HG02678 (cell line): ENCODE data around the gene RNF115.
A peak's percentile ranks its signal among the peaks of the same experiment; 100 is the strongest.
"Not testable (repeated sequence)": the region's sequence is repeated elsewhere in the genome, so short reads cannot be mapped to it uniquely, and the experiment has no call there.

Source experiments
- ATAC-seq: cut with Tn5 transposase; IDR thresholded peaks from one replicate; pipeline ENCODE4 v1.9.1; 2021; ENCODE audit warnings: mild to moderate bottlenecking, moderate library complexity; ENCODE audit not compliant: unreplicated experiment

RNF115 gene

DNA sequence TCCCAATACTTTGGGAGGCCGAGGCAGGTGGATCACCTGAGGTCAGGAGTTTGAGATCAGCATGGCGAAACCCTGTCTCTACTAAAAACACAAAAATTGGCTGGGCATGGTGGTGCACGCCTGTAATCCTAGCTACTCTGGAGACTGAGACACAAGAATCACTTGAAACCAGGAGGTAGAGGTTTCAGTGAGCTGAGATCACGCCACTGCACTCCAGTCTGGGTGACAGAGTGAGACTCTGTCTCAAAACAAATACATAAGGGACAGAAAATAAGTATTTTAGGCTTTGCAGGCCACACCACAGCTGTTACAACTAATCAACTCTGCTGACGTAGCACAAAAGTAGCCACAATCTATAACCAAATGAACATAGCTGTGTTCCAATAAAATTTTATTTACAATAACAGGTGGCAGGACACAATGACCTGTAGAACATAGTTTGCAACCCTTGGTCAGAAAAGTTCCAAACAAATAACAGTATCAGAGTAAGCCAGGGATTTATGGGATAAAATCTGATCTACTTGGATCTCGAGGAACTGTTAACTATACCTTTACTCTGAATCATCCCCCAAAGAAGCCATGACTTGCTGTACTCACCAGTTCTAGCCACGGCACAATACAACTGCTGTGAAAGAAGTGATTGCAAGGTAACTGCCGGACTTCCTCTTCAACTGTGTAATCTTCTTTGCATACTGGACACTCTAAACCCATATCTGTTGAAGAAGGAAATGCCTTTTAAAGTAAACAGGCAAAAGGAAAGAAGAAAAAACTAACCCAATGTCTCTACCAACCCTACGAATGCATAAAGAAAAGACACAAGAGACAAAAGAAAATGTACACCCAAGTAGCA lies 76.3 kb downstream of the RNF115 start:
- no peak for ATAC-seq

DNA sequence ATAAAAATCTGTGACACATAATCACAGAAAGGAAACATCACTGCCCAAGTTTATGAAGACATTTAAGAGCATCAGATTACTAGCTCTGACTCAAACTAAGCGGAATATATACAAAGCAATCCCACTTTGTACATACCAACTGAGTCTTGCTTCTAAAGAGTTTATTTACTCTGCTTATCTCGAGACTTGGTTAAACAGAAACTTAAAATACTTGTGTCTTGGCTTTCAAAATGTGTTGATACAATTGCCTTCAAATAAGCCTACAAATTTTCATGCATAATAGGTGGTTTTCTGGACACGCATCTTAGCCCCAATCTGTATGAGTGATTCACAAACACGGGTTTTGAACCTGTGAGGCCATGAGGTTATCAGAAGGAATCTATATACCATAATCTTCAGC lies 83.6 kb downstream of the RNF115 start:
- no peak for ATAC-seq

DNA sequence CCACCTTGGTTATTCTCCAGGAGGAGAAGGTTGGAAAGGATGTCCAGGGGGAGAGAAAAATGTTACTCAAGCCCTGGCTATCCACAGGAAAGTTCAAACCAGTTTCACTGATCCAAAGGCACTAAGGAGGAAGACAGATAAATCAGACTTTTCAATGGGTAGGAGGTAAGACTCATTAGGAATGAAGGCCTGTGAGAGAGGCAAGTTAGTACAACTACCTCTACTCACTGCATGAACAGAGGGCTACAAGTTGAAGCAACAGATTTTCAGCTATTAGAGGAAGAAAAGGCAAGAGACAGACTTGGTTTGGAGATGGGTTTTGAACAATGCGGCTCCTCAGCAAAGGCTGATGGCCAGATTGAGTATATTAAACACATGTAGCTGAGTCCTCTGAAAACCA lies 87.7 kb downstream of the RNF115 start:
- ATAC-seq, result no peak

DNA sequence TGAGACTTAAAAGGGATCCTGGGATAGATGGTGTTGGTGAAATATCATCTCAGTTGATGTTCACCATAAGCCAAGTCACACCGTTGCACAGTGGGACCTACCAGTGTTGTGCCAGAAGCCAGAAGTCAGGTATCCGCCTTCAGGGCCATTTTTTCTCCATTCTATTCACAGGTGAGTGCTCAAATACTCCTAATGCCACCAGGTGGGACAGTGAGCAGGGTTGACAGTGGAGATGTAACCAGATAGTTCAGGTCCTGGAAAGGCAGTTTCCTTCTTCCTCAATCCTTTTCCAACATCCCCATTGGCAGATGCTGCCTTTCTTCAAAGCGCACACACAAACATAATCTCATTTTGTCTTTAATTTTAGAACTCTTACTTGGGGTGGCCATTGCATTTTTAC lies 93.0 kb downstream of the RNF115 start:
- ATAC-seq, result no peak

DNA sequence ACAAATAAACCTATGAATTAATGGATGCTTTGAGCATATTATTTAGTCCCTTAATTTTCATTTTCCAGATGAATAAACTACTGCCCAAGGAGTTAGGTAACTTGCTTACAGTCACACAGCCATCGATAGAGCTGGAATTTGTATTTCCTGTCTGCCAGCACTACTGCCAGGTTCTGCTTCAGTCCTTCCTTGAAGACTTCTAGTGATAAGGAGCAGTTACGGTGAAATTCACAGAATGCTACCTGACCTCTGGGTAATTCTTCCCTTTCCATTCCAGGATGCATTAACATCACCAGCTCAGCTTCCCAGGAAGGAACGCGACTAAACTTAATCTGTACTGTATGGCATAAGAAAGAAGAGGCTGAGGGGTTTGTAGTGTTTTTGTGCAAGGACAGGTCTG lies 93.4 kb downstream of the RNF115 start:
- no peak for ATAC-seq

DNA sequence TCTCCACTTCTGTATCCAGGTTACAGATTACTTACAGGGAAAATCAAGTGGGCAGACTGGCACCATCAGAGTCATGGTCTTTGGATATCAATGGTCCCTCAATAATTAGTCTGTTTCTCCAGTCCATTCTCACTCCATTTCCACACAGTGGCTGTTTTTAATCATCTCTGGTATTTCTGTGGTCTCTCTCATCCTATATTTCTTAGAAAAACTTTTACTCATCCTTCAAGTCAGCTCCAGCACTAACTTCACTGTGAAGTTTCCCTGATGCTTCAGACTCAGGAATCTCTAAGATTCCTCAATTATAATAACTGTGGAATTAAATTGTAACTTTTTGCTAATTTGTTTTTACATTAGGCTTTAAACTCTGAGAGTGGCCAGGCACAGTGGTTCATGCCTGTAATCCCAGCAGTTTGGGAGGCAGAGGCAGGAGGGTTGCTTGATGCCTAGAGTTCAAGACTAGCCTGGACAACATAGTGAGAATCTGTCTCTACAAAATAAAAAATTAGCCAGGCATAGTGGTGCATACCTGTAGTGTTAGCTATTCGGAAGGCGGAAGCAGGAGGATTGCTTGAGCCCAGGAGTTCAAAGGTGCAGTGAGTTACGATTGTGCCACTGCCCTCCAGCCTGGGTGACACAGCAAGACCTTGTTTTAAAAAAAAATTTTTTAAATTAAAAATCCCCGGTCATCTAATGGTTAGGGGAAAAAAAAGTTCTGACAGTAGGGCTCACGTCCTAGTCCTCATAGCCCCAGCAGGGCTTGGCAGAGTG lies 94.0 kb downstream of the RNF115 start:
- no peak for ATAC-seq

DNA sequence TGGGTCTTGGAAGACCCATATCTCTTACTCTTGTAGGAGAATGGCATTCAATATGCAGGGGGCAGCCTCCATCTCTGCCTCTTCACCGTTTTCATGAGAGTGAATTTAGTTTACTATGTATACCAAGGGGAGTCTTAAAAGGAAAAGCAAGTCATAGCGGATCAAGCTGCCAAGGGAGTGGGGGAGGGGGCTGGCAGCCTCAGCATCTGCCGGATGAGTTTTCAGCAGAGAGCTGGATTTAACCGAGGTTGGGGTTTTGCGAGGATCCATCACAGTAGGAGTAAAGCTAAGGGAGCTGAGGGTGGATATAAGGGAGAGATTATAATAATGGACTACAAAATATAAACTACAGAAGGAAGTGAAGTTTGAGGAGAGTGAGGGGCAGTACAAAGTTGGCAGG lies 94.7 kb downstream of the RNF115 start:
- no peak for ATAC-seq

DNA sequence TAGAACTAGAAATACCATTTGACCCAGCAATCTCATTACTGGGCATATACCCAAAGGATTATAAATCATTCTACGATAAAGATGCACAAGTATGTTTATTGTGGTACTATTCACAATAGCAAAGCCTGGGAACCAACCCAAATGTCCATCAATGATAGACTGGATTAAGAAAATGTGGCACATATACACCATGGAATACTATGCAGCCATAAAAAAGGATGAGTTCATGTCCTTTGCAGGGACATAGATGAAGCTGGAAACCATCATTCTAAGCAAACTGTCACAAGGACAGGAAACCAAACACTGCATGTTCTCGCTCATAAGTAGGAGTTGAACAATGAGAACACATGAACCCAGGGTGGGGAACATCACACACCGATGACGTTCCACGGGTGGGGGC lies 97.7 kb downstream of the RNF115 start:
- not testable (repeated sequence) for ATAC-seq

DNA sequence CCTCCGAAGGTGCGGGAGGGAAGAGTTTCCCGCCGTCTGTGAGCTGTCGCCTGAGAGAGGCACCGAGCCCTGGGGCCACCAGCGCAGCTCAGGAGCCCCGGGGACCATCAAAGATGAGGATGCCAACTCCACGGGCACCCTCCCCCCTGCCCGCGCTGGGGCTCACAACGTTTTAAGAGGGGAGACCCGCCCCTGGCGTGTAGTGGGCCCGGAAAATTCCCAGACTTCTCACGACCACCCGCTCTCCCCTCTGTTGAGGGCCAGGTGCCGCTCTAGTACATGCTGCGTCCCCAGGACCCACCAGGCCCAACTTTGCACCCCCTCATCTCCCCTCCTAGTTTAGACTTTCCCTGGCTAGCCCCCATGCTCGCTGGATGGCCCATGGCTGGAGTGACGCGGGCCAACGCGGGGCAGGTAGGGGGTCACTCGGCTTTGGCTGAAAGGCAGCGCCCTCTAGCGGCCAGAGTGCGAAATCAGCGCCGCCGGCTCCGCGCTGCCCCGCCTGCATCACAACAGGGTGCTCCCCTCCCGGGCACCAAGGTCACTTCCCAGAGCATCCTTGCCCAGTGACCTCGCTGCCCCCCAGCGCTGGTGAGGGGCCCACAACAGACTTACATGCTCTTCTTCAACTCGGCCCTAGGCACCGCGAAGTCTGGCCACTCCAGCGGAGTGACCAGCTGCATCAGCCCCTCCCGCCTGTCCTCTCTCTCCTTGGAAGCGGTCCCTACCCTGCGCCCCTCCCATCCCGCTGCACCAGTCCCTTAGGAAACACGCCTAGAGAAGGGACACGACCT lies 102.8 kb downstream of the RNF115 start:
- ATAC-seq, result peak; percentile 61

DNA sequence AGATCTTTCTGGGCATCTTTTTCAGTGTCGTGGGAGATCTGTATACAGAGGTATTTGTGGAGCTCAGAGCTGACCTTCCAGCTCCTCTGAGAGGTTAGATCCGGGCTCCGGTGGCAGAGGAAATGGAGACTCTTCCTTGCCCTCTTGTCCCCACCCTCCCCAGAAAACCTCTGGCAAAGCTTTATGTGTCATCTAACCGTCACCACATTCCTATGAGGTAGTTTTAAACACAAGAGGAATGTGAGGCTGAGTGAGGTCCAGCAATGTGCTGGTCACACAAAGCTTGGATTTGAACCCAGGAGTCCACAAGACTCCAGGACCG lies 103.4 kb downstream of the RNF115 start:
- no peak for ATAC-seq

DNA sequence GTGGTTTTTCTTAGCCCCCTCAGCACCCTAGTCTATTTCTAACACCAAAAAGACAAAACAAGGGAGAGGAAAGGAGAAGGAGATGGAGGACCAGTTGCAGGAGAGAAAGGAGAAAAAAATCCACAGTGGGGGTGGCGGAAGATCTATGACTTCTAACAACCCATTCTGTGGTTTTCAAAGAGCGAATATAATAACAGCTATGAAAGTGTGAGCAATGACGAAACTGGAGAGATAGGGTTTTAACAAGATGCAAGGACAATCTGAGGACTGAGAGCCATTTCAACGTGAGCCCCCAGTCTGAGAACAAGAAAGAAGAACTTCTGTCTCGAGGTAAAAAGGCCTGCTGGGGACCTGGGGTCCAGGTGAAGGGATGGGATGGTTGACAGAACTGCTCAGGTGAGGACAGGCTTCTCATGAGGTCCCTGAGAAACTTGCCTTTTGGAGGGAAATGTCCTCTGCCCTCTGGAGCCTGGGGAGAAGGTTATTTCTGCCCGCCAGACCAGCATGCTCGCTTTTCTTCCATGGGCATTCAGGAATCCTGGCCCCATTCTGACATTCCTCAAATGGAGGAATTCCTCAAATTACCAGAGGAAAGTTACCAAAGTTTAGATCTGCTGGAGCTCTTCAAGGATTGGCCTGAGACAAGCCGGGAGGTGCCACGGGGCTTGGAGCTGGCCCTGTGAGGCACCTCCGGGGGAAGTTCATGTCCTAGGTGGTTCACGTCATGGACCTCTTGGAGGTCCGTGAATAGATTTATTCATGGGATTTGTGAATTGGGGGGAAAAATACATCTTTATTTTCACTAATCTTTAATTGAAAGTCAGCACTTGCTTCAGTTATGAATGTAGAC lies 104.4 kb downstream of the RNF115 start, which contains the start of gene CD160:
Gene CD160, plus strand, starts transcription at position 270 of the 850 bp plus-strand sequence. CDS start 8,829 bp downstream, outside the sequence.
- no peak for ATAC-seq

DNA sequence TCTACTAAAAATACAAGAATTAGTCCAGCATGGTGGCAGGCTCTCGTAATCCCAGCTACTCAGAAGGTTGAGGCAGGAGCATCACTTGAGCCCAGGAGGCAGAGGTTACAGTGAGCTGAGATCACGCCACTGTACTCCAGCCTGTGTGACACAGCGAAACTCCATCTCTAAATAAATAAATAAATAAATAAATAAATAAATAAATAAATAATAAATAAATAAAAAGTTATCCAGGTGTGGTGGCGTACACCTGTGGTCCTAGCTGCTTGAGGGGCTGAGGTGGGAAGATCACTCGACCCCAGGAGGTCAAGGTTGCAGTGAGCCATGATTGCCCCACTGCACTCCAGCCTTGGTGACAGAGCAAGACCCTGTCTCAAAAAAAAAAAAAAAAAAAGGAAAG lies 105.4 kb downstream of the RNF115 start:
- ATAC-seq, result not testable (repeated sequence)

DNA sequence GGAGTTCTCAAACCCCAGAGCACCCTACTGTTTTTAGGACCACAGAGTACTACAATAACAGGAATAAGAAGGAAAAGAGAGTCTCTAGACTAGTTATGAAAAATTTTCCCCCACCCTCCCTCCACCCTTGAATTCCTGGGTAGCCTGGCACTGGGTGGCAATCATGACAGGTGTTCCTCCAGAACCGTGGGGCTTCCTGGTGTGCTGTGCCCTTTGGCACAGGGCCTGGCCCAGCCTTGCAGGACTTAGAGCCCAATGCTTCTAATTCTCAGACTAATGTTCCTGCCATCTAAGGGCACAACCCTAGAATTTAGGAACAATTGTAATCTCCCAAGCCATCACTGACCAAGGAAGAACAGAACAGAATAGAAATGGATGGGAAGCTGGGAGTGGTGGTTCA lies 106.1 kb downstream of the RNF115 start:
- no peak for ATAC-seq

DNA sequence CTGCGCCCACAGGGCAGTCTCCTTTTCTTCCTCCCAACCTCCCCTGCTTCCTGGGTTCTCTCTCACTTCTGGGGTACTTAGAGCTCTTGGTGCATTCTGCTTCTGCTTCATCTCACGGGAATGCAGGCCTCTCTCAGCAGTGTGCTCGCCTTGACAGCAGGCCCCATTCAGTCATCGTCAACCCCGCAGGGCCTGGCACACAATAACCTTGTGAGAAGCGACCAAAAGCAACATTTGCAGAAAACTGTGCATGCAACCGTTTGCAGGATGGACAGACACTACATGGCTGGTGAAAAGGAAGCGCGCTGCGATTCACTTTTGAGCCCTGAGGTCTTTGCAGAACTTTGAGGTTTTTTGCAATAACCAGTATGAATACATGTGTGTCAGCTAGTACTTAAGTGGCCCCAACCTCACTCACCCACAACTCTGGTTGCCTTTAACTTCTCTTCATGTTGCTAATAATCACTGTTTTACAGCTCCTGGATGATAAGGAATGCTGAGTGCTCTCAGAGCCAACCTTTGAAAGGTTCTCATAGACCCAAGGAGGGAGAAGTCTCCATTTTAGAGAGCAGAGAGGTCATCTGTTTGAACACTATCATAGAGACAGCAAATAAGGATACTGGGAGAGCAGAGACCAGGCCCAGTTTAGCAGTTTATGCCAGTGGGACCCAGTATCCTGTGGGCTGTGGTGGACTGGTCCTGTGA lies 107.1 kb downstream of the RNF115 start:
- ATAC-seq, result no peak

DNA sequence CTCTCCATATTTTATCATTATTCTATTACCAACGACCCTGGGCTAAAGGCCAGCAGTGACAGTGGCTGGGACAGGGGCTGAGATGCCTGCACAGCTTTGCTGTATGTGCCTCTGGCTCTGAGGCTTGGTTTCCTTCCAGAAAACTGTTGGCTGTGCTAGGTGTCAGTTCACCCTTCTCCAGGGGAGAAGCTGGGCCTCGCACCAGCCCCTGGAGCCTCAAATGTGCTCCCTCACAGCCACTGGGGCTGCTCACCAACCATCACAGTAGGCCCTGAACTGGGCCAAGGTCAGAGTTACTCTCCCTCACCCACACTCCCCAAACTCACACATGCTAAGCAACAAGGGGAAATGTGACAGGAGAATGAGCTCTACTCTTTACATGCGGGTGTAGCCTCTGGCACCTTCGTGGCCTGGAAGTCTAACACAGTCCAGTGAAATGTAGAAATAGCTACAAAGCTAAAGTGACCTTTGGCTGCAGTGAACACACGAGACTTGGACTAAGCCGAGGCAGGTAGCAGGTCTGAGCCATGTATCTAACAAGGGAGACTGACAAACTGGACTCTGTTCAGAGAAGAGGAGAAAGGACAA lies 109.3 kb downstream of the RNF115 start:
- no peak for ATAC-seq

DNA sequence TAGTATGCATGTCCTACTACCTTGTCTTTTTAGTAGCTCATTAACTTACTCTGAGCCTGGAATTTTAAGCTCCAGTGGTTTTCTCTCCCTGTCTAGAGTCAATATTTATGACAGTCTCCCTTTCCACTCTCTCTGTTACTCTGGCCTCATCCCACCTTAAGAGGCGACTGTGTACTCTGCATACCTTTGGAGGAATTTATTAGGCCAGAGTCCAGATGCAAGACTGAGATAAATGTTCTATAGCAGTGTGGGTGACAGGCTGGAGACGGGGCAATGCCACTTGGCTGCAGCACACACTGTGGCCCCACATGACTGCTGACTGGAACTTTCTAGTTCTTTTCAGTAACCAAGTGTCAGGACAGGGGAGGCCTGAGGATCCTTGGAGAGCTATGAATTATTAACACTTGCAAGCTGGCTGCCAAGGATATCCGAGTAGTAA lies 112.7 kb downstream of the RNF115 start:
- no peak for ATAC-seq

DNA sequence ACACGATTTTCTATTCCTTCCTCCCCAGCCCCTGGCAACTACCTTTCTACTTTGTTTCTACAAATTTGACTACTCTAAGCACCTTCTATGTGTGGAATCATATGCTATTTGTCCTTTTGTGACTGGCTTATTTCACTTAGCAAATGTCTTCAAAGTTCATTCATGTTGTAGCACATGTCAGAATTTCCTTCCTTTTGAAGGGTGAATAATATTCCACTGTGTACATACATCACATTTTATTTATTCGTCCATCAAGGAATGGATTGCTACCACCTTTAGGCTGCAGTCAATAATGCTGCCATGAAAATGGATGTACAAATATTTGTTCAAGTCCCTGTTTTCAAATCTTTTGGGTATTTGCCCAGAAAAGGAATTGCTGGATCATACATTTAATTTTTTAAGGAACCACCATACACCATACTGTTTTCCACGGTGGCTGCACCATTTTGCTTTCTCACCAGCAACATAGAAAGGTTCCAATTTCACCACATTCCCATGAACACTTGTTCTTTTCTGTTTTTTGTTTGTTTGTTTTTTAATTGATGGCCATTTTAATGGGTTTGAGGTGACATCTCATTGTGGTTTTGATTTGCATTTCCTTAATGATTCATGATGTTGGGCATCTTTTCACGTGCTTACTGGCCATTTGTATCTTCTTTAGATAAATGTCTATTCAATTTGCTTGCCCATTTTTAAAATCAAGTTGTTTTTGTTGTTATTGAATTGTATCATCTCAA lies 113.4 kb downstream of the RNF115 start:
- no peak for ATAC-seq

DNA sequence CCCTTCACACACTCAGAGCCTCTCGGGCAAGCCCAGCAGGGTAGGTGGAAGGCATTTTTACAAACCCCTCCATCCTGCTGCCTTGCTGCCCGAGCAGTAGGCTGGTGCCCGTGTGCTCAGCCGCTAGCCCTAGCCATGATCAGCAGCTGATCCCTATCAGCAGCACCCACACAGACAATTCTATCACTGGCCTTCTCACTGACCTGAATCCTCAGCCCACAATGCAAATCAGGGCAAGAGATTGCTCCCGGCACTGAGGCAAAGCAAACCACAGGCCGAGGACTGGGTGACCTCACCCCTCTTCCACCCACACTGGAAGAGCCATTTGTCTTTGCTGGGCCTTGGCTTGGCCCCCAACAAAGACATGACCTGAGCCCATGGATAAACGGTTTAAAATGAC lies 115.8 kb downstream of the RNF115 start:
- no peak for ATAC-seq
